H1 (cell line): Measurements from ENCODE around the gene L3MBTL4. TPM values are rescaled to one million over a fixed set of nuclear protein-coding genes. Genes with fewer than 3 reads are reported as not detected.

ENCODE experiments used
- CTCF ChIA-PET: fragments of 300-600 bp; sonication (Branson Sonifier 250); formaldehyde crosslinking; loops from one replicate; lab custom pipeline; 2021; ENCODE audit not compliant: partially characterized antibody; lab: Charles Lee
- POLR2A ChIA-PET: fragments of 300-600 bp; sonication (Branson Sonifier 250); formaldehyde crosslinking; loops from one replicate; lab custom pipeline; 2021; ENCODE audit warnings: inconsistent platforms; ENCODE audit not compliant: partially characterized antibody; lab: Charles Lee
- DNase-seq, 2 experiments: peaks; one replicate each; pipeline versions ENCODE4 v3.0.0 to v3.0.0-alpha.2; 2010 to 2022; ENCODE audit warnings: low spot score in 2 of 2, low read depth in 1 of 2, mixed read lengths in 1 of 2
- FAIRE-seq: peaks from 2 replicates; lab custom pipeline; 2011; peaks lifted over from hg19 to GRCh38; lab: Jason Lieb, UNC
- H2AFZ ChIP-seq: 2 replicates; pipeline ENCODE4 v1.8.1; 2012; ENCODE audit warnings: low read length, inconsistent platforms
- H2AK5ac ChIP-seq: 2 replicates; pipeline ENCODE4 v1.6.1; 2013; ENCODE audit warnings: low read depth, low read length
- H2BK120ac ChIP-seq: replicated peaks from 2 replicates; pipeline ENCODE3; 2013; ENCODE audit warnings: low read depth, low read length, inconsistent platforms
- H2BK12ac ChIP-seq: 2 replicates; pipeline ENCODE4 v1.6.1; 2013; ENCODE audit warnings: low read depth, low read length
- H2BK15ac ChIP-seq: 2 replicates; pipeline ENCODE4 v1.6.1; 2013; ENCODE audit warnings: low read length
- H2BK20ac ChIP-seq: 2 replicates; pipeline ENCODE4 v1.6.1; 2013; ENCODE audit warnings: low read length
- H2BK5ac ChIP-seq: 2 replicates; pipeline ENCODE4 v1.6.1; 2013; ENCODE audit warnings: low read depth, low read length
- H3K14ac ChIP-seq: 2 replicates; pipeline ENCODE4 v1.6.1; 2013; ENCODE audit warnings: inconsistent platforms; ENCODE audit not compliant: insufficient read length
- H3K18ac ChIP-seq: 2 replicates; pipeline ENCODE4 v1.6.1; 2013; ENCODE audit warnings: low read length; ENCODE audit errors: extremely low read depth
- H3K23ac ChIP-seq: 2 replicates; pipeline ENCODE4 v1.6.1; 2013; ENCODE audit warnings: inconsistent platforms; ENCODE audit not compliant: insufficient read length
- H3K23me2 ChIP-seq: 2 replicates; pipeline ENCODE4 v1.6.1; 2013; ENCODE audit warnings: low read depth, low read length
- H3K27ac ChIP-seq: 2 replicates; pipeline ENCODE4 v1.6.1; 2011; ENCODE audit warnings: low read depth, low read length, inconsistent platforms
- H3K27me3 ChIP-seq, 4 experiments: replicated peaks in 1 of 4; 1 replicate in 1 of 4; 2 replicates in 3 of 4; pipeline versions ENCODE4 v1.6.1 to v1.8.1; 2011 to 2013; ENCODE audit warnings: low read length in 3 of 4, mild to moderate bottlenecking in 3 of 4, inconsistent platforms in 2 of 4, mixed read lengths in 2 of 4, moderate library complexity in 1 of 4; ENCODE audit not compliant: control insufficient read depth in 3 of 4, insufficient read depth in 3 of 4; ENCODE audit errors: extremely low read depth in 1 of 4
- H3K36me3 ChIP-seq, 4 experiments: 2 replicates each; pipeline versions ENCODE4 v1.6.1 to v1.8.1; 2011 to 2013; ENCODE audit warnings: mild to moderate bottlenecking in 4 of 4, low read length in 3 of 4, moderate library complexity in 2 of 4, control low read depth in 1 of 4, inconsistent platforms in 1 of 4; ENCODE audit not compliant: insufficient read depth in 4 of 4, control insufficient read depth in 2 of 4
- H3K4ac ChIP-seq: replicated peaks from 2 replicates; pipeline ENCODE3; 2013; ENCODE audit warnings: low read length, low read depth, mixed read lengths, inconsistent platforms; ENCODE audit not compliant: insufficient read length
- H3K4me1 ChIP-seq, 4 experiments: replicated peaks in 1 of 4; 1 replicate in 1 of 4; 2 replicates in 3 of 4; pipeline versions ENCODE4 v1.6.1 to v1.8.1; 2011 to 2013; ENCODE audit warnings: low read length in 3 of 4, inconsistent platforms in 2 of 4, mixed read lengths in 1 of 4; ENCODE audit not compliant: insufficient read depth in 4 of 4, control insufficient read depth in 3 of 4
- H3K4me2 ChIP-seq, 2 experiments: 2 replicates each; pipeline versions ENCODE4 v1.6.1 to v1.8.1; 2011 to 2013; ENCODE audit warnings: low read depth in 2 of 2, low read length in 2 of 2, control low read depth in 1 of 2, inconsistent platforms in 1 of 2, mild to moderate bottlenecking in 1 of 2; ENCODE audit not compliant: insufficient read depth in 1 of 2
- H3K4me3 ChIP-seq, 4 experiments: fragments of 200-600, 300-600 bp in 1 of 4; sonication (generic), shearing (Covaris generic), sonication (Bioruptor Twin) in 1 of 4; 2 replicates each; pipeline versions ENCODE4 v1.5.1 to v1.8.1; 2011 to 2016; ENCODE audit warnings: low read length in 4 of 4, low read depth in 3 of 4, control low read depth in 2 of 4, inconsistent platforms in 2 of 4, mild to moderate bottlenecking in 2 of 4, mixed read lengths in 1 of 4, moderate library complexity in 1 of 4; ENCODE audit not compliant: insufficient read depth in 2 of 4; ENCODE audit errors: extremely low read depth in 1 of 4
- H3K56ac ChIP-seq: replicated peaks from 2 replicates; pipeline ENCODE3; 2013; ENCODE audit warnings: low read depth, mild to moderate bottlenecking, mixed read lengths, low read length, inconsistent platforms; ENCODE audit not compliant: insufficient read length
- H3K79me1 ChIP-seq: 2 replicates; pipeline ENCODE4 v1.6.1; 2013; ENCODE audit warnings: low read depth, low read length, control low read depth
- H3K79me2 ChIP-seq, 2 experiments: 2 replicates each; pipeline versions ENCODE4 v1.6.1 to v1.8.1; 2012 to 2013; ENCODE audit warnings: low read length in 2 of 2, mild to moderate bottlenecking in 2 of 2, inconsistent platforms in 1 of 2; ENCODE audit not compliant: insufficient read depth in 2 of 2, control insufficient read depth in 1 of 2
- H3K9ac ChIP-seq, 4 experiments: replicated peaks in 1 of 4; 1 replicate in 1 of 4; 2 replicates in 3 of 4; pipeline versions ENCODE4 v1.6.1 to v1.8.1; 2011 to 2013; ENCODE audit warnings: low read depth in 3 of 4, low read length in 3 of 4, control low read depth in 2 of 4, mild to moderate bottlenecking in 2 of 4, moderate library complexity in 2 of 4, inconsistent platforms in 1 of 4; ENCODE audit errors: extremely low read depth in 1 of 4
- H3K9me3 ChIP-seq, 2 experiments: 2 replicates each; pipeline versions ENCODE4 v1.6.1 to v1.8.1; 2012 to 2013; ENCODE audit warnings: mild to moderate bottlenecking in 2 of 2, moderate library complexity in 2 of 2, control low read depth in 1 of 2, inconsistent platforms in 1 of 2, low read depth in 1 of 2, low read length in 1 of 2, mixed read lengths in 1 of 2; ENCODE audit not compliant: insufficient read depth in 2 of 2
- H4K20me1 ChIP-seq, 2 experiments: replicated peaks in 1 of 2; 2 replicates each; pipeline versions ENCODE3 to v1.8.1; 2011 to 2013; ENCODE audit warnings: inconsistent platforms in 2 of 2, low read length in 2 of 2, mild to moderate bottlenecking in 1 of 2; ENCODE audit not compliant: insufficient read depth in 2 of 2, control insufficient read depth in 1 of 2
- H4K5ac ChIP-seq: 2 replicates; pipeline ENCODE4 v1.6.1; 2013; ENCODE audit warnings: low read length, low read depth, mixed read lengths, inconsistent platforms; ENCODE audit not compliant: insufficient read length
- H4K8ac ChIP-seq: 2 replicates; pipeline ENCODE4 v1.8.0; 2013; ENCODE audit warnings: mild to moderate bottlenecking, moderate library complexity, low read length, inconsistent platforms; ENCODE audit not compliant: insufficient read depth; ENCODE audit errors: extremely low read depth
- H4K91ac ChIP-seq: replicated peaks from 2 replicates; pipeline ENCODE3; 2013; ENCODE audit warnings: low read length, mixed read lengths, inconsistent platforms; ENCODE audit not compliant: insufficient read length
- EGR1 ChIP-seq: IDR thresholded peaks from 2 replicates; pipeline ENCODE4 v1.6.1; 2011; ENCODE audit warnings: low read depth, low read length, borderline replicate concordance
- GABPA ChIP-seq: IDR thresholded peaks from 2 replicates; pipeline ENCODE4 v1.6.1; 2011; ENCODE audit warnings: mild to moderate bottlenecking, low read length, moderate library complexity, borderline replicate concordance; ENCODE audit not compliant: insufficient read depth
- HDAC2 ChIP-seq, 2 experiments: fragments of 300-600 bp in 1 of 2; sonication (generic) in 1 of 2; IDR thresholded peaks; 2 replicates each; pipeline ENCODE4 v1.6.1; 2011 to 2012; ENCODE audit warnings: low read depth in 2 of 2, low read length in 2 of 2, mild to moderate bottlenecking in 2 of 2, moderate library complexity in 2 of 2, borderline replicate concordance in 1 of 2, inconsistent platforms in 1 of 2
- JUN ChIP-seq: IDR thresholded peaks from 2 replicates; pipeline ENCODE4 v1.6.1; 2011; ENCODE audit warnings: low read depth, mild to moderate bottlenecking, improper control_type of control experiment, low read length
- MAFK ChIP-seq: IDR thresholded peaks from 2 replicates; pipeline ENCODE4 v1.6.1; 2012; ENCODE audit warnings: low read depth, mild to moderate bottlenecking, improper control_type of control experiment, low read length
- PHF8 ChIP-seq: fragments of 200-600 bp; sonication (generic); conservative IDR thresholded peaks from 2 replicates; pipeline ENCODE4 v1.7.1; 2012; ENCODE audit warnings: low read depth, mild to moderate bottlenecking, inconsistent platforms, low read length, moderate library complexity
- SIN3A ChIP-seq, 2 experiments: IDR thresholded peaks in 1 of 2; conservative IDR thresholded peaks in 1 of 2; 2 replicates each; pipeline ENCODE4 v1.6.1; 2011 to 2012; ENCODE audit warnings: low read length in 2 of 2, improper control_type of control experiment in 1 of 2, low read depth in 1 of 2, mild to moderate bottlenecking in 1 of 2
- SP1 ChIP-seq: IDR thresholded peaks from 2 replicates; pipeline ENCODE4 v1.6.1; 2011; ENCODE audit warnings: low read depth, low read length
- TAF7 ChIP-seq: optimal IDR thresholded peaks from 2 replicates; pipeline ENCODE3; 2011; ENCODE audit warnings: low read depth, mild to moderate bottlenecking, inconsistent platforms, low read length, moderate library complexity, borderline replicate concordance
- TBP ChIP-seq: IDR thresholded peaks from 2 replicates; pipeline ENCODE4 v1.6.1; 2011; ENCODE audit warnings: low read depth, low read length, improper control_type of control experiment
- ZNF274 ChIP-seq: IDR thresholded peaks from 2 replicates; pipeline ENCODE4 v1.7.0; 2012; ENCODE audit warnings: low read length, borderline replicate concordance; ENCODE audit errors: extremely low read depth
- polyA plus RNA-seq, 7 experiments: library from polyadenylated mRNA; depleted of rRNA in 3 of 7; stranded (reverse) in 5 of 7; unstranded in 2 of 7; fragments of >200 nt in 5 of 7; fragments of 200-250 nt in 2 of 7; gene quantifications; 1 replicate in 5 of 7; 2 replicates in 1 of 7; 4 replicates in 1 of 7; pipeline versions ENCODE4 v1.2.1 to v1.2.3, GENCODE V29; 2011 to 2013; ENCODE audit warnings: missing spikeins in 2 of 7, mixed read lengths in 2 of 7
- total RNA-seq: library from RNA; stranded (reverse); fragmentation: NEBNext Ultra II Directional; extraction: Animal tissue kit (Norgen Biotek cat#: 25700); gene quantifications from 2 replicates; pipeline ENCODE4 v1.2.1, GENCODE V29; 2021
- TF ChIP-seq, protein P1 (sequence below), 3 experiments: IDR thresholded peaks; 1 replicate in 2 of 3; 2 replicates in 1 of 3; pipeline versions ENCODE4 v1.5.1 to v1.6.1; 2011; ENCODE audit warnings: low read length in 3 of 3, mild to moderate bottlenecking in 3 of 3, inconsistent platforms in 2 of 3, low read depth in 1 of 3, moderate library complexity in 1 of 3; ENCODE audit not compliant: insufficient read depth in 1 of 3; ENCODE audit errors: control extremely low read depth in 1 of 3

The L3MBTL4 gene
- total and polyA plus RNA-seq, 2 of the 8 experiments (the other 6 are each of a cell fraction or from before 2014, with no cell fraction given) = 1.0 to 2.1 TPM

DNA sequence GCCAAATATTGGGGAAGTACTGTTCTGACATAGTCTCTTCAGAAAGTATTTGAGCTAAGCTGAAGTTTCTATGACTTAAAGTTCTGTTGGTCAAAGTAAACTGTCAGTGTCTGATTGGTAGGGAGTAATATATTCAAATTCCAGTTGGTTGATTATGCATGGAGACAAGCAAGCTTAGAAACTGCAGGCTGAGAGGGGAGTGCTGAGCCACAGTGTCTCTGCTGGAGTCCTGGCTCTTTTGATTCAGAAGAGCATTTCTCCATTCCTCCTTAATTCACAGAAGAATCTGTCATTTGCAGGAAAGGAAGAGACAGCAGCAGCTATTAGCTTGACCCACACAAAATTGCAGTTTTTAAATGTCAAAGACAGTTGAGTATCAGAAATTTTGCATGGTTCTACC, 318.0 kb downstream of the L3MBTL4 start:
- H3K56ac ChIP-seq = no peak overlapping the region
- ChIA-PET CTCF (interaction anchor here (1.0 to 1.4 kb wide), 3 partner anchors 26 to 217 kb away, joined by 3 to 4 read pairs (median 3); no protein-coding TSS in a partner anchor), POLR2A (no interaction called here)
- no peak overlapping the region for H2BK15ac ChIP-seq
- no peaks in the 10 kb centered on the region for H3K79me2 ChIP-seq
- no peak overlapping the region for H3K27ac ChIP-seq
- no peaks in the 10 kb centered on the region for H3K4me1 ChIP-seq
- H3K14ac ChIP-seq = no peak overlapping the region
- H3K4me2 ChIP-seq = no peak overlapping the region
- TF ChIP-seq HDAC2 (IDR thresholded peaks at IDR 0.05; ENCODE audit: borderline replicate concordance in 1 of 2, low read depth in 2 of 2, low read length in 2 of 2) (no peak), EGR1 (no peak), GABPA (no peak), MAFK (no peak), TAF7 (no peak), SP1 (no peak), TBP (no peak), SIN3A (conservative IDR thresholded peaks at IDR 0.05 in 1 of 2, IDR thresholded peaks at IDR 0.05 in 1 of 2; ENCODE audit: low read depth in 1 of 2, low read length in 2 of 2) (no peak), ZNF274 (no peak), PHF8 (no peak), JUN (no peak)
- TF ChIP-seq, protein P1, sequence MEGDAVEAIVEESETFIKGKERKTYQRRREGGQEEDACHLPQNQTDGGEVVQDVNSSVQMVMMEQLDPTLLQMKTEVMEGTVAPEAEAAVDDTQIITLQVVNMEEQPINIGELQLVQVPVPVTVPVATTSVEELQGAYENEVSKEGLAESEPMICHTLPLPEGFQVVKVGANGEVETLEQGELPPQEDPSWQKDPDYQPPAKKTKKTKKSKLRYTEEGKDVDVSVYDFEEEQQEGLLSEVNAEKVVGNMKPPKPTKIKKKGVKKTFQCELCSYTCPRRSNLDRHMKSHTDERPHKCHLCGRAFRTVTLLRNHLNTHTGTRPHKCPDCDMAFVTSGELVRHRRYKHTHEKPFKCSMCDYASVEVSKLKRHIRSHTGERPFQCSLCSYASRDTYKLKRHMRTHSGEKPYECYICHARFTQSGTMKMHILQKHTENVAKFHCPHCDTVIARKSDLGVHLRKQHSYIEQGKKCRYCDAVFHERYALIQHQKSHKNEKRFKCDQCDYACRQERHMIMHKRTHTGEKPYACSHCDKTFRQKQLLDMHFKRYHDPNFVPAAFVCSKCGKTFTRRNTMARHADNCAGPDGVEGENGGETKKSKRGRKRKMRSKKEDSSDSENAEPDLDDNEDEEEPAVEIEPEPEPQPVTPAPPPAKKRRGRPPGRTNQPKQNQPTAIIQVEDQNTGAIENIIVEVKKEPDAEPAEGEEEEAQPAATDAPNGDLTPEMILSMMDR (IDR thresholded peaks at IDR 0.05; ENCODE audit: control extremely low read depth in 1 of 3, insufficient read depth in 1 of 3, low read depth in 1 of 3, low read length in 3 of 3) = no peak
- DNase-seq = no peak
- no peak overlapping the region for H2AFZ ChIP-seq
- no peak overlapping the region for H2AK5ac ChIP-seq
- H3K23ac ChIP-seq = no peak overlapping the region
- no peak overlapping the region for H3K9ac ChIP-seq
- no peak overlapping the region for H2BK12ac ChIP-seq
- H3K18ac ChIP-seq = no peak overlapping the region
- H4K5ac ChIP-seq = no peak overlapping the region
- no peak overlapping the region for H4K91ac ChIP-seq
- H3K36me3 ChIP-seq = no peaks in the 10 kb centered on the region
- H2BK5ac ChIP-seq = no peak overlapping the region
- H2BK20ac ChIP-seq = no peak overlapping the region
- no peak overlapping the region for H2BK120ac ChIP-seq
- no peaks in the 10 kb centered on the region for H3K9me3 ChIP-seq
- no peak overlapping the region for H4K8ac ChIP-seq
- FAIRE-seq = no peak
- no peak overlapping the region for H3K4ac ChIP-seq
- no peak overlapping the region for H3K4me3 ChIP-seq
- H3K79me1 ChIP-seq = no peaks in the 10 kb centered on the region
- H3K23me2 ChIP-seq = no peaks in the 10 kb centered on the region
- H3K27me3 ChIP-seq = no peaks in the 10 kb centered on the region
- H4K20me1 ChIP-seq = no peaks in the 10 kb centered on the region
